Activated gamma-delta T cell treated with Interleukin-2 at 50 U/mL for 16 hours (primary cell): Measurements from ENCODE around the gene FGFRL1.

Source experiments
- DNase-seq: peaks from one replicate; pipeline ENCODE4 v3.0.0-alpha.2; 2020

The FGFRL1 gene

DNA sequence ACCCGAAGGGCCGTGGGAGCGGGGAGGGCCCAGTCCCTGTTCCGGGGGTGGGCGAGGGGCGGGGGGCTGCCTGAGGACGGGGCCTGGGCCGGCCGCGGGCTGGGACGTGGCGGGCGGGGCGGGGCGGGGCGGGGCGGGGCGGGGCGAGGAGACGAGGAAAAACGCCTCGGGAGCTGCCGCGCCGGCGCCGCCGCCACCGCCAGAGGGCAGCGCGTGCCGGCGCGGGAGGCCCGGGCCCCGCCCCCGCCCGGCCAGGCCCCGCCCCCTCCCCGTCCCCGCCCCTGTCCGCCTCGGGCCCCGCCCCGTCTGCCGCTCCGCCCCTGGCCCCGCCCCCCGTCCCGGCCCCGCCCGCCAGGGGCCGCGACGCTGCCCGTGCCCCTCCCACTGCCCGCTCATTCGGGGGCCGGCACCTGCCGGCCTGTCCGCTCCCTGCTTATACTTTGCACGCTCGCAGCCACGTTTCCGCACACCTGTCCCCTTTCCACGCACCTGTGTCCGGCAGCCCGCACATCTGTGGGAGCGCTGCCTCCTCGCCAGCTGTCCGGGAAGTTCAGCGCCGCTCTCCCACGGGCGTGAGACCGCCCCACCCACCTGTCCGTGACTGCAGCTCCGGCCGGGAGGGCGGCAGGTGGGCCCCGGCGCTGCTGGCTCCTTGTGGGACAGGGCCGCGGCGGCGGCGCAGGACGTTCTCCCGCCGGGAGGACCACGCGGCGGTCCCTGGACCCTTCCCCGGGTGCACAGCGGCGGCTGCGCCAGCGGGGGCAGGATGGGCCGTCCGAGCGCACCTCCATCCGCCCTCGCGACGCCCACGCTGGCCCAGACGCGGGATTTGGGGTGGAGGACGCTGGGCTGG is 1.7 kb upstream of the FGFRL1 start:
- DNase-seq, result peak; percentile 74

DNA sequence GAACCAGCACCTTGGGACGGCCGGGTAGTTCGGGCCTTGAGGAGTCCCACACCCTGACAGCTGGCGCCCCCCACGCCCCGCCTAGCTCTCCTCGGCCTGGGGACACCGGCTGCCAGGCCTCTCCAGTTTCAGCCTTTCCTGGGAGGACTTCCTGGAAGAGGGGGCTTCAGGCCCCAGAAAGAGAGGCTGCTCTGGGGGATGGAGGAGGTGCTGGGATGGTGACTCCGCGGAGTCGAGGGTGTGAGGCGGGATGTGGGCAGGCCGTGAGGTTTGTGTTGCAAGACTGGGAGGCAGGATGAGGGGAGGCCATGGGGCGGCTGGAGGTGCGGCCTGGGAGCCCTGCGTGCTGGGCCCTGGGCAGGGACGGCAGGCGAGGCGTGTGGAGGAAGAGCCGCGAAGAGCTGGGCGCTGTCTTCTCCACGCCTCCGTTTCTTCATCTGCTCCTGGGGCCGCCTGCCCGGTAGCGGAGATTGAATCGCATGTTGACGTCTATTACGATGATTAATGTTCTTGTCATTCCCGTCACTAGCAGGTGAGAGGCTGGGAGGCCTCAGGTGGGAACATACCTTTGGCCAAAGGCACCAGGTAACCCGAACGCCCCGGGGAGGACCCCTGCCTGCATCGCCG is 918 bp upstream of the FGFRL1 start:
- DNase-seq, result peak; percentile 69

GRCh38 chr4:1011666-1012033 is 224 bp downstream of the FGFRL1 start:
- DNase-seq, result no peak

GRCh38 chr4:1012034-1012739 is 761 bp downstream of the FGFRL1 start:
- peak; percentile 26 for DNase-seq

DNA sequence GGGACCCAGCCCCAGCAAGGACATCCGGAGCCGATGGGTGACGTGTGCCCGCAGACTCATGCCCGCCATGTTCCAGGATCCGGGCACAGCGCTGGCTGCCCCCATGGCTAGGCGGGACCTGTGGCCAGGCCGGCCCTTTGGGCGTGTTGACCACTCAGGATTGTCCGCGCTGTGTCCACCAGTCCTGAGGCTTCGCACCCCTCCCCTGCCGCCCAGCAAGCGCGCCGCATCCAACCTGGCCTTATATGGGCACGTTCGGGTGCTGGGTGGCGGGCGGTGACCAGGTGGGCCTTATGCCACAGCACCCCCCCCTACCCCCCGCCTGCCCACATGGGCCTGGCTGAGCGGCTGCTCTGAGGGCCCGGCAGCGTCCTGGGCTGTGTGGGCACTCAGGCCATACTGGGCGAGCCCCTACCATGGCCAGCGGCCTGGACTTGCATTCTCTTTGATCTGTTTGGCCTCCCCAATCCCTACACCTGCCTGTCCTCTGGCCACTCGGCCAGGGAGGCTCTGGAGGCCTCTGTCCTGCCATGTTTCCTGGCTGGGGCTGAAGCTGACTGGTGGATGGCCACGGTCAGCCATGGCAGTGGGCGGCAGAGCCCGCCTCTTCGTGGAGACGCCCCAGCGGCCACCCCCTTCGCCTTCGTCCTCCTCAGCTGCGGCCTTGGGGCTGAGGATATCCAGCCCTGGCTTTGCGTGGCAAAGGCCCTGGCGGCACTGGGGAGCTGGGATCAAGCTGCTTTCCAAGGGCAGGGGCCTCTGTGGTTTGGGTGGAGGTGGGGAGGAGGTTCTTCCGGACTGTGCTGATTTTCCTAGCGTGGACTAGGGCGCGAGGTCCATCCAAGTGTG is 2.0 kb downstream of the FGFRL1 start:
- DNase-seq, result no peak

GRCh38 chr4:1014291-1015167 is 3.1 kb downstream of the FGFRL1 start:
- DNase-seq, result no peak

DNA sequence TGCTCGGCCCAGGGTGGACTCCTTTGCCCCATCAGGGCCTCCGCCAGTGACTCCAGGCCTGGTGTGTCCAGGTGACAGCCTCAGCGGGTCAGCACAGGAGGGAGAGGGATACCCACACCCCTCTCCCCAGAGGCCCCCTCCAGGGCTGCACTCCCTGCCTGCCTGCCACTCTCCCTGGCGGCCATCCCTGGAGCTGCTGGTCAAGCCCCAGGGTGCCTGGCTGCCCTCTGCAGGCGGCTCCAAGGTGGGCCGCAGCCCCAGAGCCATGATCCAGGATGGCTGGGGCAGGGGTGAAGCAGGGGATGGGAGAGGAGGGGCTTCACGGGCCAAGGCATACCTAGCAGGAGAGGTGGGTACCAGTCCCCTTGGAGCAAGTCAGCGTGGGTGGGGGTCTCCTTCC is 3.8 kb downstream of the FGFRL1 start:
- DNase-seq, result no peak

GRCh38 chr4:1015746-1016145 is 4.3 kb downstream of the FGFRL1 start:
- no peak for DNase-seq

- no peak for DNase-seq
Observed at GRCh38 chr4:1017211-1017610, 5.8 kb downstream of the FGFRL1 start.

- DNase-seq, result no peak
Observed at GRCh38 chr4:1017706-1018105, 6.3 kb downstream of the FGFRL1 start.

GRCh38 chr4:1018147-1019020 is 7.0 kb downstream of the FGFRL1 start:
- DNase-seq, result no peak

DNA sequence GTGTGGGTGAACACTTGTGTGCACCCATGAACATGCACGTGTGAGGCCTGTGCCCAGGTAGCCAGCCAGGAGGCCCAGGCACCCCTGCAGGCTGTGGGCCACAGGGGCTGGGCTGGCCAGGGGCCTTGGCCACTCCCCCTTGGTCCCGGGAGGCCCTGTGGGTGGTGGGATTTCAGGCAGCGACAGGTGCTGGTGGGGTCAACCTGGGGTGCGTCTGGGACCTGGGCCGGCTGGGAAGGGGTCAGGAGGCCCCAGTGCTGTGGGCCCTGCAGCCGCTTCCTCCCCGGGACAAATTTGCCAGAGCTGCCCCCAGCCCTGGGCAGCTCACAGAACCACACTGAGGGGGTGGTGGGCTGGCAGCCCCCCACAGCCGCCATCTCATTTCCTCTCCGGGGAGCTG is 7.9 kb downstream of the FGFRL1 start:
- DNase-seq, result no peak

GRCh38 chr4:1019729-1020470 is 8.5 kb downstream of the FGFRL1 start:
- no peak for DNase-seq

DNA sequence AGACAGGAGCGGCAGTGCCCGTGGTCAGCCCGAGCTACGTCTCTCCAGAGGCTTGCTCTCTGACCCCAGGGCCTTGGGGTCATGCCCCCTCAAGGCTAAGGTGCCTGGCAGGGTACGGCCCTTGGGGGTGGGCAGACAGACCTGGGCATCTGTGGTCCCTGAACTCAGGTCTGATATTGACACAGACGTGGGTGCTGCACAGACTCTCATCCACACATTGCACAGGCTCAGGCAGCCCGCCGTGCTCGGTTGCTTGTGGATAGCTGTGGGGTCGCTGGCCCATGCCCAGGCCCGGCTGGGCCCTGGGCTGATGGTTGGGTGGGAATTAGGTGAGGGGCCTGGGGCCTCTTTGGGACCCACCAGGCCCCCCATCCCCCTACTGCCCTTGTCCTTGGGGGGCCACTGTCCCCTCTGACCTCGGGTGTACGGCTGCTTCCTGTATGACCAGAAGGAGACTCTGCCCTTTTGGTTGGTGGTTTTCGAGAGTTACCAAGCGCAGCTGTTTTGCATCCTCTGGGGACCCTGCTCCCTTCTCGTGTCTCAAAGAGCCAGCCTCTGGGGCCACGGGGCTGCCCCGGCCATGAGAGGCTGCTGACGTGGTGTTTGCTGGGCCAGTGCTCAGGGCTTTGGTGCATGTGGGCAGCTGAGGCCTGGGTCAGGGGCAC is 10.1 kb downstream of the FGFRL1 start:
- DNase-seq, result no peak

DNA sequence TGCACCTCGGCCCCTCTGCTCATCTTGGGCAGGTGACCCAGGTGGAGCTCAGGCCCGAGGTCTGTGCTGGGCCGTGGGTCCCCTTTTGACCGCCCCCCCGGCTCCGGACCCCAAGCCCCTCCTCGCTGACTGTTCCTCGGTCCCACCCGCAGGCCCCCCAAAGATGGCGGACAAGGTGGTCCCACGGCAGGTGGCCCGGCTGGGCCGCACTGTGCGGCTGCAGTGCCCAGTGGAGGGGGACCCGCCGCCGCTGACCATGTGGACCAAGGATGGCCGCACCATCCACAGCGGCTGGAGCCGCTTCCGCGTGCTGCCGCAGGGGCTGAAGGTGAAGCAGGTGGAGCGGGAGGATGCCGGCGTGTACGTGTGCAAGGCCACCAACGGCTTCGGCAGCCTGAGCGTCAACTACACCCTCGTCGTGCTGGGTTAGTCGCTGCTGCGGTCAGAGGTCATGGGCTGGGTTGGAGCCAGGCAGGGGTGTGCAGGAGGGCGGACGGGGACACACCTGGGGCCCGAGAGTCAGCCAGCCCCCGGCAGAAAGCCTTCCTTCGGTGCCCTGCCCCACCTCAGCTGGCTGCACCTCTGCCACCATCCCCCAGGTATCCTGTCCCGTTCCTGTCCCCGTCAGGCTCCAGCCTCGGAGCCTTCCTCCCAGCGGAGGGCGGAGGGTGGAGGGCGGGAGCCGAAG is 10.8 kb downstream of the FGFRL1 start:
- DNase-seq, result no peak

DNA sequence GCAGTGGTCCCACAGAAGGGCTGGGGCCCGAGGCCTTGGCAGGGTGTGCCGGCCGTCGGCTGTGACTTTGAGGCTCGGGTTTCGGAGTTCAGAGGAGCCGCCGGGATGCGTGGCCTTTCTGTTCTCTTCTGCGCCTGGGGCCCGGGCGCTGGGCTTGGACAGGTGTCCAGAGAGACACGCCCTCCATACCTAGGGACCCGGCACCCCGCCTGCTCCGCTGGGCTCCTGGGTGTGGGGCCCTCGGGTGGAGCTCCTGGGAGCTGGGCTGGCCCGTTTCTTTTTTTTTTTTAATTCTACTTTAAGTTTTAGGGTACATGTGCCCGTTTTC is 11.3 kb downstream of the FGFRL1 start:
- no peak for DNase-seq

DNA sequence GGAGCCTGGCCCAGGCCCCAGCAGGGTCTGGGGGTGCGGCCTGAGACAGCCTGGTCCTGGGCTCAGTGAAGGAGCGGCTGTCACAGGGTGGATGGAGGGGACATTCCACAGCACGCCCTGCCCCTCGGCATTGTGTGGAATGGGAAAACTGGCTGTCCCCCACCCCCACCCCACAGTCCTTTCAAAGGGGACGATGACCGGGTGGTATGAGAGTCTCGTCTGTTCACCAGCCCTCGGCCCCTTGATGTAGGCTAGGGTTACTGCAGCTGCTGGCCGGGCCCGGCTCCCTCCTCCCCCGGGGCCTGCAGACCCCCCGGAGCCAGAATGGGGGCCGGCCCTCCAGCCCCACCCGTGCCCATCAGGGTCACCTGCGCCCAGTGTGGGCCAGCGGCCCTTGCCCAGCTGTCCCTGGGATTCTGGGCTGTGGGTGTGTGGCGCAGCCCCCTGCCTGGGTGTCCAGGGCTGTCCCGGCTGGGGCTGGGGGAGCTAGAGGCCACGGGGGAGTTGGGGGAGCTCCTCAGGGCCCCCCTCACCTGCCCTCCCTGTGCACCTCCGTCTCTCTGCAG is 11.7 kb downstream of the FGFRL1 start:
- DNase-seq, result no peak

DNA sequence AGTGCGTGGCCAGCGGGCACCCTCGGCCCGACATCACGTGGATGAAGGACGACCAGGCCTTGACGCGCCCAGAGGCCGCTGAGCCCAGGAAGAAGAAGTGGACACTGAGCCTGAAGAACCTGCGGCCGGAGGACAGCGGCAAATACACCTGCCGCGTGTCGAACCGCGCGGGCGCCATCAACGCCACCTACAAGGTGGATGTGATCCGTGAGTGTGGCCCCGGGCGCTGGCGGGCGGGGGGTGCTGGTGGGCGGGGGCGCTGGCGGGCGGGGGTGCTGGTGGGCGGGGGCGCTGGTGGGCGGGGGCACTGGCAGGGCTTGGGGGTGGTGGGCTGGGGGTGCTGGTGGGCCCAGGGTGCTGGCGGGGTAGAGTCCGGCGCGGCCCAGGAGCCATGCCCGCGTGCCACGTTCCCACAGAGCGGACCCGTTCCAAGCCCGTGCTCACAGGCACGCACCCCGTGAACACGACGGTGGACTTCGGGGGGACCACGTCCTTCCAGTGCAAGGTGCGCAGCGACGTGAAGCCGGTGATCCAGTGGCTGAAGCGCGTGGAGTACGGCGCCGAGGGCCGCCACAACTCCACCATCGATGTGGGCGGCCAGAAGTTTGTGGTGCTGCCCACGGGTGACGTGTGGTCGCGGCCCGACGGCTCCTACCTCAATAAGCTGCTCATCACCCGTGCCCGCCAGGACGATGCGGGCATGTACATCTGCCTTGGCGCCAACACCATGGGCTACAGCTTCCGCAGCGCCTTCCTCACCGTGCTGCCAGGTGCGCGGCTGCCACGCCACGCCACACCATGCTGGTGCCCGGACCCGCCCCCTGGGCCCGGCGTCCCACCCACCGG is 12.7 kb downstream of the FGFRL1 start:
- DNase-seq, result no peak
